Esophagus muscularis mucosa (tissue), 4 donors: ENCODE measurements around the gene GCNA. TPM values are rescaled to one million over a fixed set of nuclear protein-coding genes. Genes with fewer than 3 reads are reported as not detected.
"Not testable (repeated sequence)": the region's sequence is repeated elsewhere in the genome, so short reads cannot be mapped to it uniquely, and the experiment has no call there.

Experiments
- DNase-seq: peaks from one replicate; pipeline ENCODE4 v3.0.0-alpha.2; 2017; ENCODE audit errors: extremely low spot score
- H3K27ac ChIP-seq, 4 donors: fragments of 200-600 bp; sonication (generic); replicated peaks in 1 of 4; 1 replicate in 3 of 4; 2 replicates in 1 of 4; pipeline ENCODE4 v1.5.1; 2016 to 2019; ENCODE audit warnings: mild to moderate bottlenecking in 1 of 4
- H3K27me3 ChIP-seq, 4 donors: fragments of 200-600 bp; sonication (generic); one replicate each; pipeline versions ENCODE4 v1.5.1 to v1.6.0; 2016 to 2019
- H3K36me3 ChIP-seq, 4 donors: fragments of 200-600 bp; sonication (generic); one replicate each; pipeline ENCODE4 v1.5.1; 2016 to 2019
- H3K4me1 ChIP-seq, 4 donors: fragments of 200-600 bp; sonication (generic); one replicate each; pipeline ENCODE4 v1.5.1; 2016 to 2019
- H3K4me3 ChIP-seq, 4 donors: fragments of 200-600 bp; sonication (generic); 1 replicate in 2 of 4; 2 replicates in 2 of 4; pipeline ENCODE4 v1.5.1; 2016 to 2019; ENCODE audit warnings: mild to moderate bottlenecking in 4 of 4, moderate library complexity in 1 of 4
- H3K9me3 ChIP-seq, 4 donors: fragments of 200-600 bp; sonication (generic); 1 replicate in 3 of 4; 2 replicates in 1 of 4; pipeline ENCODE4 v1.5.1; 2016 to 2019
- EP300 ChIP-seq: sonication (generic); formaldehyde crosslinking; IDR thresholded peaks from one replicate; pipeline ENCODE4 v1.6.1; 2017; ENCODE audit warnings: antibody characterized with exemption
- POLR2A ChIP-seq: fragments of 450-650 bp; IDR thresholded peaks from one replicate; pipeline ENCODE4 v1.6.1; 2017; ENCODE audit warnings: antibody characterized with exemption, moderate library complexity, mild to moderate bottlenecking, low read depth
- POLR2AphosphoS5 ChIP-seq, 2 donors: sonication (generic); formaldehyde crosslinking; IDR thresholded peaks; one replicate each; pipeline ENCODE4 v1.6.1; 2017; ENCODE audit warnings: antibody characterized with exemption in 2 of 2
- WGBS: methylation state at CpG from one replicate; pipeline ENCODE4 v1.1.5; 2018; 5-methylcytosine and 5-hydroxymethylcytosine counted together
- intact Hi-C: fragments of 100-400 bp; cut with DNase I; formaldehyde crosslinking; loops from one replicate; pipeline ENCODE4 v1.15.1; 2023
- total RNA-seq, 4 donors: library from RNA; depleted of rRNA; stranded (reverse); fragments of >200 nt; gene quantifications; one replicate each; pipeline versions ENCODE4 v1.1.0 to v1.2.1, GENCODE V29; 2016
- TF ChIP-seq, protein P1 (sequence below), 3 experiments: fragments of 200-600 bp in 2 of 3; fragments of 450-650 bp in 1 of 3; sonication (generic) in 2 of 3; IDR thresholded peaks; one replicate each; pipeline ENCODE4 v1.5.1; 2017 to 2019; ENCODE audit warnings: antibody characterized with exemption in 3 of 3, mild to moderate bottlenecking in 2 of 3, moderate library complexity in 1 of 3

Gene GCNA
- total RNA-seq, 4 donors from 2014 or later = 0.65 to 2.9 (median 1.2) TPM

DNA sequence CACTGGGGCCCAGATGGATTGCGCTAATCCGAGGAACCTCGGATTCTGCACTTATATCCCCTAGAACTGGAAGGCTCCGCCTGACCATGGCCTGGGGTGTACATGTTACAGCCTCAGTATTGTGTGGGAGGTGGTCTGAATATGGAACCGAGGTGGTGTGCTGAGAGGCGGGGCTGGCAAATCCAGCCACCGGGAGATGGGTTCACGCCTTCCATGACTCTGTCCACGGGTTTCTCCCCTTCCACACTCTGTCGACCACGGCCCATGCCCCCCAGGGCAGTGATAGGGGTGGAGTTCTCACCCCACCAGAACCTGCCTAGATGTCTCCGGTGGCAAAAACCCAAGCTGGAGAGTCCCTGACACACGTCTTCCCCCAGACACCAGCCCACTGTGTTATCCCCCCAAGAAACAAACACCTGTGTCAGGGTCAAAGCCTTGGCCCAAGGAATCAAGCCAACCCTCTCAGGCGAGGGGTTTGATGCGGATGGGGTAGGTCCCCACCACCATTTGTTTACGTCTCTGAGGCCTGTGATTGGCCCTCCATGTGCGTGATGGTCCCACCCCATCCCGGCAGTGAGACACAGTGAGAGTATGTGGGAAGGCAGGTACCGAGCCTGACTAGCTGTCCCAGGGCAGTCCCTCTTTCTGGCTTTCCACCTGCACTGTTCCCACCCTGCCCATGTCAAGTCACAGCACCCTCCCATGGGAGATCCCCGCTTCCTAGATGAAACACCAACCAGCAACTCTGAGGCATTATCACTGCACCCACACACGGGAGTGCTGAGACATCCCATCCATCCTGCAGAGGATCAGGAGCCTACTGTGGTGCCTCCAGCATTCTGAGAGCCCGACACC is 82.6 kb downstream of the GCNA start:
- no peaks in the 10 kb centered on the region for H3K4me1 ChIP-seq
- intact Hi-C loops = no loop called here
- no peaks in the 10 kb centered on the region for H3K36me3 ChIP-seq
- 80% methylated on average over 14 of the region's 22 CpGs for WGBS
- no peaks in the 10 kb centered on the region for H3K9me3 ChIP-seq
- H3K27ac ChIP-seq = no peak overlapping the region
- no peak overlapping the region for H3K4me3 ChIP-seq
- TF ChIP-seq POLR2A (no peak), EP300 (no peak), POLR2AphosphoS5 (IDR thresholded peaks at IDR 0.05) (no peak)
- TF ChIP-seq, protein P1, sequence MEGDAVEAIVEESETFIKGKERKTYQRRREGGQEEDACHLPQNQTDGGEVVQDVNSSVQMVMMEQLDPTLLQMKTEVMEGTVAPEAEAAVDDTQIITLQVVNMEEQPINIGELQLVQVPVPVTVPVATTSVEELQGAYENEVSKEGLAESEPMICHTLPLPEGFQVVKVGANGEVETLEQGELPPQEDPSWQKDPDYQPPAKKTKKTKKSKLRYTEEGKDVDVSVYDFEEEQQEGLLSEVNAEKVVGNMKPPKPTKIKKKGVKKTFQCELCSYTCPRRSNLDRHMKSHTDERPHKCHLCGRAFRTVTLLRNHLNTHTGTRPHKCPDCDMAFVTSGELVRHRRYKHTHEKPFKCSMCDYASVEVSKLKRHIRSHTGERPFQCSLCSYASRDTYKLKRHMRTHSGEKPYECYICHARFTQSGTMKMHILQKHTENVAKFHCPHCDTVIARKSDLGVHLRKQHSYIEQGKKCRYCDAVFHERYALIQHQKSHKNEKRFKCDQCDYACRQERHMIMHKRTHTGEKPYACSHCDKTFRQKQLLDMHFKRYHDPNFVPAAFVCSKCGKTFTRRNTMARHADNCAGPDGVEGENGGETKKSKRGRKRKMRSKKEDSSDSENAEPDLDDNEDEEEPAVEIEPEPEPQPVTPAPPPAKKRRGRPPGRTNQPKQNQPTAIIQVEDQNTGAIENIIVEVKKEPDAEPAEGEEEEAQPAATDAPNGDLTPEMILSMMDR (IDR thresholded peaks at IDR 0.05) = no peak
- H3K27me3 ChIP-seq = no peaks in the 10 kb centered on the region
- no peak for DNase-seq

DNA sequence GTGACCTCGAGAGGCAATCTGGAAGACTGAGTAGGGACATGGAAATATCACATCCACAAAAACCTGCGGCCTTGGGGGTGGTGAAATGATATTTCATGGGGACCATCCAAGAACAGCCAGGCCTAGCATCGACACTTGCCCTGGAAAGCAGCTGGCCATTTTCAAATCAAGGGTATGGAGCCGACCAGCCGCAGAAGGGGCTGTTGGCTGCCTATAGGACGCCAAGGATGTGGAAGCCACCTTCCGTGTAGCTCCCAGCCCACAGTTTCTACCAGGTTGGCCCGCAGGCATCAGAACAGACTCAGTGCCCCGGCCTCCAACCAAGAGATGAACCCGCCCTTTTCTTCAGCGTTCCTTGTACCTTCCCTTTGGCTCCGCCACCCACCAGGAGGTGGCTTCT is 83.7 kb downstream of the GCNA start:
- Histone ChIP-seq H3K36me3 (no peaks in the 10 kb centered on the region), H3K27me3 (no peaks in the 10 kb centered on the region), H3K9me3 (no peaks in the 10 kb centered on the region), H3K4me3 (no peak overlapping the region), H3K4me1 (no peaks in the 10 kb centered on the region), H3K27ac (no peak overlapping the region)
- intact Hi-C loops = no loop called here
- no peak for DNase-seq
- TF ChIP-seq, protein P1 (IDR thresholded peaks at IDR 0.05) = no peak
- TF ChIP-seq POLR2A = no peak
- TF ChIP-seq EP300 = no peak
- no peak for TF ChIP-seq POLR2AphosphoS5 (IDR thresholded peaks at IDR 0.05)
- 85% methylated on average over 12 of the region's 12 CpGs for WGBS

DNA sequence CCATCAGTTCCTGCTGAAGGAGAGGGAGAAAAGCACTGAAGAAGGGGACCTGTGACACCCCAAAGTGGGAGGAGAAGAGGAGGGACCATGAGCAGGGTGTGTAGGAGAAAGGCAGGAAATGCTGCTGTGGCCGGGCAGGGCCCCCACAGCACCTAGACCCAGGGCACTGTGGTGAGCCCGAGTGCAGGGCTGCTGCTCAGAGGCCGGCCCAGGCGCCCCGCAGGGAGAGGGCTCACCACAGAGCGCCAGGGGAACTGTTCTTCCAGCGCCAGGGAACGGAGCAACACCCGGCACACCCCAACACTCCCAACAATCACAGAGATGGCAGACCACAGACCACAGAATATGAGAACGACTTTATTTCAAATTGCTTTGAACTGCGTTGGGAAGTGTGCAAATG is 84.4 kb downstream of the GCNA start:
- H3K4me3 ChIP-seq, H3K27ac ChIP-seq, H3K4me1 ChIP-seq, H3K9me3 ChIP-seq, DNase-seq, H3K36me3 ChIP-seq, intact Hi-C loops, H3K27me3 ChIP-seq: not testable (repeated sequence)
- 71% methylated on average over 8 of the region's 11 CpGs for WGBS

Other genes with a start within 250 kb of the GCNA start
- gene TAF1, start 212.1 kb upstream of the GCNA start, total RNA-seq = 10 to 100 TPM; 34.3 to 59.4 (median 41.4) TPM
- gene OGT, start 45.3 kb upstream of the GCNA start, total RNA-seq = 10 to 100 TPM; 54.2 to 90.1 (median 68.1) TPM
- gene CXCR3, start 40.1 kb downstream of the GCNA start, total RNA-seq = under 1 TPM in 3 of 4 donors, not detected in 1; 0.17 to 0.83 (median 0.42) TPM
- not detected for gene CXorf49, start 139.8 kb downstream of the GCNA start, total RNA-seq
- not detected for gene CXorf49B, start 184.9 kb downstream of the GCNA start, total RNA-seq